ENCODE data around the gene NUAK1. TPM values are rescaled to one million over a fixed set of nuclear protein-coding genes. Genes with fewer than 3 reads are reported as not detected.

NUAK1 gene
- total RNA-seq, 1 experiment from 2014 or later: 2.6 TPM

DNA sequence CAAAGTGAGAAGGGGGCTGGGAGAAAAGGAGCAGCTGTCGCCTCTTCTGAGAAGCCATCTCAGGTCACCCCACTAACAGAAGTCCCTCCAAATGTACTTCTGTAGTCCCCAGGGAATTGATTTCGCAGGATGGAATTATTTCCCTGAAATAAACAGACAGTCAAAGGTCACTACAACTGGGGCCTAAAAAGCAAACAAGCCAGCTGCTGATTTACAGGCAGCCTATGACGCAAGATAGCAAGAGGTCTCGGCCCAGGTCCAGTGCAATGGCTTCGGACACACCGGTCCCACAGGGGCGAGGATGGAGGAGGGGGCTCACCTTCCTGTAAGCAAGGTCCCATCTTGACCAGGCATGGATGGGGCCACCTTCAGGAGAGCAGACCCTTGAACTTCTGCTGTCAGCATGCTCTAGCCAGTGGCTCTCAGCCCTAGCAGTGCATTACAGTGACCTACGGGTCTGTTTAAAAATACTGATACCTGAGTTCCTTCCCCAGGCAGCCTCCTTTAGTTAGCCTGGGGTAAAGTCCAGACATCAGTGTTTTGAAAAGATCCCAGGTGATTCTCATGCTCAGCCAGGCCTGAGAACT lies 18.1 kb downstream of the NUAK1 start:
- BruUV-seq (replicated peaks): no TSS peak
- ChIA-PET CTCF (interaction anchor here (0.6 to 14.0 kb wide), 2 partner anchors 7 to 15 kb away, joined by 3 to 115 read pairs; partner anchors contain the start of gene NUAK1), POLR2A (interaction anchor here (0.6 kb wide), 1 partner anchor 210 kb away, joined by 3 read pairs; no protein-coding TSS in a partner anchor)
- Mint-ChIP-seq H3K9me3 (ENCODE audit: unreplicated experiment) (no peaks in the 10 kb centered on the region), H3K4me3 (ENCODE audit: unreplicated experiment) (no peak overlapping the region), H3K36me3 (ENCODE audit: insufficient read depth, unreplicated experiment) (no peaks in the 10 kb centered on the region), H3K27ac (ENCODE audit: low read depth, unreplicated experiment) (no peak overlapping the region), H3K27me3 (ENCODE audit: insufficient read depth, unreplicated experiment) (no peaks in the 10 kb centered on the region), H3K4me1 (ENCODE audit: insufficient read depth, unreplicated experiment) (peaks cover 10% of the 10 kb centered on the region)
- TF ChIP-seq CTCF (IDR thresholded peaks at IDR 0.05; ENCODE audit: unreplicated experiment): no peak
- intact Hi-C loops (cut with micrococcal nuclease): no loop called here
- DNase-seq (ENCODE audit: unreplicated experiment): no peak

DNA sequence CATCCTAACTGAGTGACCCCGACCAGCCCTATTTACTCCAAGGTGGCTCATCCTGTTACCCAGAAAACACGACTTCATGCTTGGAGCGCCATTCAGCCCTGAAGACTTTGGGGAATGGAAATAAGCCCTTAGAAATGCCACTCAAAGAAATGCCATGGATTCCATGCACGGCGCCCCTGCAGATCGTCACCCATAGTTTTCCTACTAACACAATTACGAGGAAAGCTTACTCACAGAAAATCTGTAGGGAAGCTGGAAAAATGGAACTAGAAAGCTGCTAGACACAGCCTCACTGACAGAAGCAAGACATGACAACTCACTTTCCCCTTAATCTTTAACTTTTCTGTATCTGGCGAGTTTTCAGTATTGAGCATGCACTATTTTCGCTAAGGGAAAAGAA lies 19.5 kb downstream of the NUAK1 start:
- no TSS peak for BruUV-seq (replicated peaks)
- intact Hi-C loops (cut with micrococcal nuclease): no loop called here
- Mint-ChIP-seq H3K4me3 (ENCODE audit: unreplicated experiment) (no peak overlapping the region), H3K27ac (ENCODE audit: low read depth, unreplicated experiment) (no peak overlapping the region), H3K9me3 (ENCODE audit: unreplicated experiment) (no peaks in the 10 kb centered on the region), H3K27me3 (ENCODE audit: insufficient read depth, unreplicated experiment) (no peaks in the 10 kb centered on the region), H3K4me1 (ENCODE audit: insufficient read depth, unreplicated experiment) (peaks cover 14% of the 10 kb centered on the region), H3K36me3 (ENCODE audit: insufficient read depth, unreplicated experiment) (no peaks in the 10 kb centered on the region)
- ChIA-PET POLR2A (no interaction called here), CTCF (interaction anchor here (1.0 to 14.0 kb wide), 2 partner anchors 16 to 30 kb away, joined by 3 to 115 read pairs; partner anchors contain the start of gene NUAK1)
- no peak for DNase-seq (ENCODE audit: unreplicated experiment)
- TF ChIP-seq CTCF (IDR thresholded peaks at IDR 0.05; ENCODE audit: unreplicated experiment): no peak

DNA sequence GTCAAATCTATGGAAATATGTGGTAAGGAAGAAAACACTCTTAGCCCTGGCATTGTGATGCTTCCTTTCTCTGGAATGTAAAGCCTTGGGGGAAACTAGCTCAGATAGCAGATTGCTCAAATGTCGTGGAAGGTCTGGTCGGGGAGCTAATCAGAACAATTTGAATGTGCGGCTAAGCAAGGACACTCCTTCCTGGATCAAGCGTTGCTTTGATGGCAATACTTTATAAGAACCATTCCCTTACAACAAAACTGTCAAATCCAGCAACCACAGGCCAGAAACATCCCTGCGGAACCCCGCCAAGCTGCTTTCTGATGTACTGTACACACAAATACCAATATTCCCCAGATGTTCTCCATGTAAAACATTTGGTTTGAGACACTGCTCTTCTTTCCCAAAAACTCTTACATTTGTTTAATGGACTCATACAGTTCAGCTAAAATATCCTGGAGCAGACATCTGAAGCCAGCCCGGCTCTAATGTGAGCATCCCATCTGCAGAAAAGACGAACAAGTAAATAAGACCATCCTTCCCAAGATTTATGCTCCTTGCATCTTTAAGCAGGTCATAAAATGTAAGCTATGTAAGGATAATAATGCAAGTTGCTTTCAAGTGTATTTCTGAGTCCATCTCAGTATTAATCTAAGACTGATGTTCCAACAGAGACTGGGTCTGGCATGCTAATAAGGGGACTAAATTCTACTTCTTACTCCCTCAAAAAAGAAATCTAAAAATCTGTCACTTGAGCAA lies 20.2 kb downstream of the NUAK1 start:
- H3K4me3 Mint-ChIP-seq (ENCODE audit: unreplicated experiment): no peak overlapping the region

More for the DNA sequence above, 20.2 kb downstream of the NUAK1 start:
- CTCF ChIA-PET: interaction anchor here (0.5 to 14.0 kb wide), 5 partner anchors 17 to 1065 kb away, joined by 3 to 115 read pairs (median 3); partner anchors contain the start of gene NUAK1
- BruUV-seq (replicated peaks): no TSS peak
- no peaks in the 10 kb centered on the region for H3K36me3 Mint-ChIP-seq (ENCODE audit: insufficient read depth, unreplicated experiment)
- H3K9me3 Mint-ChIP-seq (ENCODE audit: unreplicated experiment): no peaks in the 10 kb centered on the region
- no peak overlapping the region for H3K27ac Mint-ChIP-seq (ENCODE audit: low read depth, unreplicated experiment)
- TF ChIP-seq CTCF (IDR thresholded peaks at IDR 0.05; ENCODE audit: unreplicated experiment): no peak
- DNase-seq (ENCODE audit: unreplicated experiment): no peak
- H3K27me3 Mint-ChIP-seq (ENCODE audit: insufficient read depth, unreplicated experiment): no peaks in the 10 kb centered on the region
- POLR2A ChIA-PET: interaction anchor here (1.2 to 2.7 kb wide), 2 partner anchors 8 to 16 kb away, joined by 3 to 8 read pairs; no protein-coding TSS in a partner anchor
- H3K4me1 Mint-ChIP-seq (ENCODE audit: insufficient read depth, unreplicated experiment): peaks cover 21% of the 10 kb centered on the region
- intact Hi-C loops (cut with micrococcal nuclease): no loop called here
